Mammary epithelial cell (primary cell): Measurements from ENCODE around the gene NQO2.

ENCODE experiments used
- CTCF ChIP-seq, 2 donors: IDR thresholded peaks in 1 of 2; conservative IDR thresholded peaks in 1 of 2; 2 replicates each; pipeline ENCODE4 v1.5.1; 2011 to 2012; ENCODE audit warnings: inconsistent platforms in 2 of 2, low read length in 2 of 2, mild to moderate bottlenecking in 2 of 2, control low read depth in 1 of 2, low read depth in 1 of 2; ENCODE audit not compliant: insufficient read depth in 1 of 2; ENCODE audit errors: extremely low read depth in 1 of 2
- EZH2 ChIP-seq: IDR thresholded peaks from 2 replicates; pipeline ENCODE4 v1.6.1; 2012; ENCODE audit warnings: low read length, inconsistent platforms, borderline replicate concordance

- TF ChIP-seq CTCF (conservative IDR thresholded peaks at IDR 0.05 in 1 of 2, IDR thresholded peaks at IDR 0.05 in 1 of 2; ENCODE audit: extremely low read depth in 1 of 2, insufficient read depth in 1 of 2, low read depth in 1 of 2, low read length in 2 of 2), result no peak
- TF ChIP-seq EZH2, result no peak
Measured at GRCh38 chr6:2953098-2953497, 46.6 kb upstream of the NQO2 start.
